Measurements from ENCODE around the gene PHACTR3. TPM values are rescaled to one million over a fixed set of nuclear protein-coding genes. Genes with fewer than 3 reads are reported as not detected.

PHACTR3 gene
- total RNA-seq, 4 donors from 2014 or later = 5.4 to 15.9 (median 10.0) TPM

DNA sequence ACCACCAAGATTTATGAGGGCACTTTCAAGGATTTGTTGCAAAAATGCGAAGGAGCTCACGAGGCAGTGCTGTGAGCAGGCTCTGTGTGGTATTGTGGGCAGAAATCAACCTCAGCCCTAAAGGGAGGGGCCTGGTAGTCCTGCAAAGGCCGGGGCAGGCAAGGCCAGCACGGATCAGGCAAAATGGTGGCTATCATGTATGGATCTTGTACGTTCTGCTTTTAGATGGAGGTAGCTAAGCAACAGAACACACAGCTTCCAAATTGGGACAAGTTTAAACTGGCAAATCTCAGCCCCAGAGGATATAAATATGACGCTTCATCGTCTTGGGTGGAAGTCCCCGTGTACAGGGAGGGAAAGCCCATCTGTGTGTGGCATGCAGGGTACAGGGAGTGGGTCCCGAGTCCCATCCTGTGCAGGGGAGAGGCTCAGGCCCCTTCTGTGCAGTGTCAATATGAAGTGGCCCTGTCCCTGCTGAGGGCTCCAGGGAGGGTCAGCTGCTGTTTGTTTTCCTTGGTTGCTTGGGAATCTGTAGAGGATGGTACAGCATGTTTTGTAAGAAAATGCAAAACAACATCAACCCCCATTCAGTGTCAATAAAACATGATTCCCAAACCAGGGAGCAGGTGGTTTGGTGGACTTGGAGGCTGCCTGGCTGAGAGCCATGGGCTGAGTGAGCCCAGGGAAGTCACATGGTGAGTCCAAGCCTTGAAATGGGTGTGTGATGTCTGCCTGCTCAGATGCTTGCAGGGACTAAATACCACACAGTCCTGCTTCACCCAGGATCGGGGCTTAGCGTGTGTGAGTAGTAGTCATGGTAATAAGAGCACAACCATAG, 216.1 kb downstream of the PHACTR3 start:
- peaks cover 0 to 4% of the 10 kb centered on the region in 2 donors for H3K27me3 ChIP-seq
- no peaks in the 10 kb centered on the region for H3K4me1 ChIP-seq
- H3K27ac ChIP-seq = no peak overlapping the region
- H3K4me3 ChIP-seq = no peak overlapping the region
- no peaks in the 10 kb centered on the region for H3K36me3 ChIP-seq
- 48 to 49% methylated on average over 10 to 11 of the region's 11 CpGs for WGBS, 2 donors
- no peaks in the 10 kb centered on the region for H3K9me3 ChIP-seq
- peak; percentile 63 for DNase-seq (ENCODE audit: low spot score in 2 of 2)
- TF ChIP-seq POLR2A (IDR thresholded peaks at IDR 0.05) (no peak), EP300 (IDR thresholded peaks at IDR 0.05) (peak in 1 of 2 donors; percentile 19)
- TF ChIP-seq, protein P1, sequence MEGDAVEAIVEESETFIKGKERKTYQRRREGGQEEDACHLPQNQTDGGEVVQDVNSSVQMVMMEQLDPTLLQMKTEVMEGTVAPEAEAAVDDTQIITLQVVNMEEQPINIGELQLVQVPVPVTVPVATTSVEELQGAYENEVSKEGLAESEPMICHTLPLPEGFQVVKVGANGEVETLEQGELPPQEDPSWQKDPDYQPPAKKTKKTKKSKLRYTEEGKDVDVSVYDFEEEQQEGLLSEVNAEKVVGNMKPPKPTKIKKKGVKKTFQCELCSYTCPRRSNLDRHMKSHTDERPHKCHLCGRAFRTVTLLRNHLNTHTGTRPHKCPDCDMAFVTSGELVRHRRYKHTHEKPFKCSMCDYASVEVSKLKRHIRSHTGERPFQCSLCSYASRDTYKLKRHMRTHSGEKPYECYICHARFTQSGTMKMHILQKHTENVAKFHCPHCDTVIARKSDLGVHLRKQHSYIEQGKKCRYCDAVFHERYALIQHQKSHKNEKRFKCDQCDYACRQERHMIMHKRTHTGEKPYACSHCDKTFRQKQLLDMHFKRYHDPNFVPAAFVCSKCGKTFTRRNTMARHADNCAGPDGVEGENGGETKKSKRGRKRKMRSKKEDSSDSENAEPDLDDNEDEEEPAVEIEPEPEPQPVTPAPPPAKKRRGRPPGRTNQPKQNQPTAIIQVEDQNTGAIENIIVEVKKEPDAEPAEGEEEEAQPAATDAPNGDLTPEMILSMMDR (IDR thresholded peaks at IDR 0.05) = no peak

DNA sequence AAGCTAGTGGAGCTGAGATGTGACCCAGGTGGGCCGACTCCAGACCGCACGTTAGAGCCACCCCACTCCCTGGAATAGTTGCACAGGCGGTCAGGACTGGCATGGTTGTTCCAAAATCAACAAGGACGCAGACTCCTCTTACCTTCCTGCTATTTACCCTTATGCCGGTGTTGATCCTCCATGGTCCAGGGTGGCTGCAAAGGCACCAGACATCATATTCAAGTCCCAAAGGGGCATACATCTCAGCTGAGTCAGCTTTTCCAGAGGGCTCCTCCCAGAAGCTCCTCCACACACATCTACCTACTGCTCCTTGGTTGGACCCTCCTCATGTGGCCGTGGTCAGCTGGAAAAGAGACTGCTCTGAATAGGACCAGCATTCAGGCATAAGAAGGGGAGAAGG, 216.9 kb downstream of the PHACTR3 start:
- WGBS, 2 donors = 91 to 93% methylated on average over 7 of the region's 7 CpGs
- TF ChIP-seq POLR2A (IDR thresholded peaks at IDR 0.05) = no peak
- no peak for TF ChIP-seq EP300 (IDR thresholded peaks at IDR 0.05)
- TF ChIP-seq, protein P1 (IDR thresholded peaks at IDR 0.05) = no peak
- peak in 1 of 2 donors; percentile 3 for DNase-seq (ENCODE audit: low spot score in 2 of 2)
- Histone ChIP-seq H3K9me3 (no peaks in the 10 kb centered on the region), H3K27ac (no peak overlapping the region), H3K36me3 (no peaks in the 10 kb centered on the region), H3K4me1 (no peaks in the 10 kb centered on the region), H3K27me3 (peaks cover 0 to 4% of the 10 kb centered on the region in 2 donors), H3K4me3 (no peak overlapping the region)

DNA sequence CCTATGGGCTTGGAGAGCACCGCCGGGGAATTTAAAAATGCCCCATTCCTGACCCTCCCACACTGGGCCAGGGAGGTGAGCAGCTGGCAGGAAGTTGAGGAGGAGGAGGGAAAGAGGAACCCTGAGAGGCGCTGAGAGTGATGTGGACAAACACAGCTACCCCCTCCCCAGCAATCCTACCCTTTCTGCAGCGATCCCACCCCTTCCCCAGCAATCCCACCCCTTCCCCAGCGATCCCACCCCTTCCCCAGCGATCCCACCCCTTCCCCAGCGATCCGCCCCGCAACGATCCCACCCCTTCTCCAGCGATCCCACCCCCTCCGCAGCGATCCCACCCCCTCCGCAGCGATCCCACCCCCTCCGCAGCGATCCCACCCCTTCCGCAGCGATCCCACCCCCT, 217.4 kb downstream of the PHACTR3 start:
- no peak for DNase-seq (ENCODE audit: low spot score in 2 of 2)

DNA sequence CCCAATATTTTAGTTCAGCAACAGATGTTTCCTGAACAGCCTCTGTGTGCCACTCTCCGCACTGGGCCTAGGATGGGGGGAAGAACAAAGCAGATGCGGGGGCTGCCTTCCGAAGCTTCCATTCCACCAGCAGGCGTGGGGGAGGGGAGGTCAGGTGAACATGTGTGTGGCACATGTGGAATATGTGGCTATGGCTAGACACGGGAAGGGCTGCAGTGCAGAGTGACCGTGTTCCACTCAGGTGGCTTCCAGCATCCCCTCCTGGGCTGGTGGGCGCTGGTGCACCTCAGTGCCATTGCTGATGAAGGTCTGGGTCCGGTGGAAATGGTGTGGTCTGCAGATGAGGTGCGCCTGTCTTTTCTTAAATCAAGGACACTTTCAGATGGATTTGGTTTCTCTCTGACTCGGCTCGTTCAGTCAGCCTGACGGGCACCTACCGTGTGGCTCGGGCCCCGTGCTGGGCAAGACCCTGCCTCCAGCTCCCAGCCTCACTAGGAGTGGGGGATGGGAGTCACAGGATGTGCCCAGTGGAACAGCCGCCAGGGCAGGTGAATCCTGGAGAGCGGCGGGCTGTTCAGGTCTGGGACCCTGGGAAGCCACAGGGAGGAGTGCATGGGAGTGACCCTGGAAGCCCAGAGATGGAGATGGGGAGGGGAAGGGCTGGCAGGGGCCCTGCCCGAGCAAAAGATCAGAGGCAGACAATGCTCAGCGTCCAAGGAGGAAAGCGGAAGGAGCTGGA, 218.1 kb downstream of the PHACTR3 start:
- H3K36me3 ChIP-seq = no peaks in the 10 kb centered on the region
- TF ChIP-seq, protein P1 (IDR thresholded peaks at IDR 0.05) = no peak
- TF ChIP-seq POLR2A (IDR thresholded peaks at IDR 0.05) (no peak), EP300 (IDR thresholded peaks at IDR 0.05) (no peak)
- H3K4me1 ChIP-seq = no peaks in the 10 kb centered on the region
- WGBS, 2 donors = 79 to 83% methylated on average over 21 of the region's 21 CpGs
- peaks cover 0 to 4% of the 10 kb centered on the region in 2 donors for H3K27me3 ChIP-seq
- H3K27ac ChIP-seq = no peak overlapping the region
- no peak overlapping the region for H3K4me3 ChIP-seq
- DNase-seq (ENCODE audit: low spot score in 2 of 2) = no peak
- H3K9me3 ChIP-seq = no peaks in the 10 kb centered on the region

More for the DNA sequence above, 217.4 kb downstream of the PHACTR3 start:
- 69 to 70% methylated on average over 14 to 15 of the region's 19 CpGs for WGBS, 2 donors
- no peak for TF ChIP-seq POLR2A (IDR thresholded peaks at IDR 0.05)
- TF ChIP-seq EP300 (IDR thresholded peaks at IDR 0.05) = no peak
- no peaks in the 10 kb centered on the region for H3K9me3 ChIP-seq
- no peak overlapping the region for H3K27ac ChIP-seq
- no peaks in the 10 kb centered on the region for H3K4me1 ChIP-seq
- H3K36me3 ChIP-seq = no peaks in the 10 kb centered on the region
- no peak overlapping the region for H3K4me3 ChIP-seq
- peaks cover 0 to 4% of the 10 kb centered on the region in 2 donors for H3K27me3 ChIP-seq

DNA sequence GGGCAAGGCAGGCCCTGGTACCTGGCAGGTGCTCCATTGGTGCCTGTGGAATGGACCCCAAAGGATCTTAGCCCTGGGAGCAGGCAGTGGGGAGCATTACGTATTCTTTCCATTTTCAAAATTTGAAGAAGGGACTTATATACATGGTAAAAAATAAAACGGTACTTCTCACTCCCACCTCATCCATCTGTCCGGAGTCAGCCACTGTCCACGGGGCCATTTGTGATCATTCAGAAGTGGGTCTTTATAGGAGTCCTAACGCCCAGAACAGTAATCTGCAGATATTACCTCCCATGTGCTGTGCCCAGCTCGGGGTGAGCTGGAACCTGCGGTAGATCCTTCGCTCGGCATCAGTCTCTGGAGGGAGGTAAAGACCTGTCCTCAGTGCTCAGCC, 218.7 kb downstream of the PHACTR3 start:
- TF ChIP-seq POLR2A (IDR thresholded peaks at IDR 0.05) = no peak
- TF ChIP-seq, protein P1 (IDR thresholded peaks at IDR 0.05) = no peak
- no peak for TF ChIP-seq EP300 (IDR thresholded peaks at IDR 0.05)
- H3K27ac ChIP-seq = no peak overlapping the region
- H3K36me3 ChIP-seq = no peaks in the 10 kb centered on the region
- no peak for DNase-seq (ENCODE audit: low spot score in 2 of 2)
- H3K4me3 ChIP-seq = no peak overlapping the region
- H3K9me3 ChIP-seq = no peaks in the 10 kb centered on the region
- peaks cover 0 to 4% of the 10 kb centered on the region in 2 donors for H3K27me3 ChIP-seq
- H3K4me1 ChIP-seq = no peaks in the 10 kb centered on the region
- WGBS, 2 donors = 72 to 76% methylated on average over 9 of the region's 9 CpGs

Data from tibial nerve (tissue), 4 donors.